ENCODE measurements around the gene FPGT.

FPGT gene

DNA sequence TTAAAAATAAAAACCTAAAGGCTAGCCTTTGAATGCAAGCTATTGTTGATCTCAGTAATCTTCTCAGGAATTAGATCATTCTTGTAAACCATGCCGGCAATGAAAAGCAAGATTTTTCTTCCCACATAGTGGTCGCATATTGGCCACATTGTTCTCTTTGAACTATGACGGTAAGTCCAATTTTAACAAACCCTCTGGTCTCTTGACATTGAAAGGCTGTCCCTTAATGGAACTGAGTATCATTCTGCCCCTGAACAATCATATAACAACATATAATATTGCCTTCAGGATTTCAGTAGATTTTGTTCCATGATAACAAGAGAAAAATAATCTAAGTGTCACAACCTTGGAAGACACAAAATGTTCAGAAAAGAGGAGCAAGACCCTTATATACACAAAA is 38.4 kb downstream of the FPGT start:
- H3K4me1 ChIP-seq (ENCODE audit: insufficient read depth, poor library complexity, severe bottlenecking): no peaks in the 10 kb centered on the region
- no peaks in the 10 kb centered on the region for H3K27me3 ChIP-seq (ENCODE audit: insufficient read depth, poor library complexity, severe bottlenecking)
- no peak for ATAC-seq (ENCODE audit: low read depth)
- TF ChIP-seq, protein P1, sequence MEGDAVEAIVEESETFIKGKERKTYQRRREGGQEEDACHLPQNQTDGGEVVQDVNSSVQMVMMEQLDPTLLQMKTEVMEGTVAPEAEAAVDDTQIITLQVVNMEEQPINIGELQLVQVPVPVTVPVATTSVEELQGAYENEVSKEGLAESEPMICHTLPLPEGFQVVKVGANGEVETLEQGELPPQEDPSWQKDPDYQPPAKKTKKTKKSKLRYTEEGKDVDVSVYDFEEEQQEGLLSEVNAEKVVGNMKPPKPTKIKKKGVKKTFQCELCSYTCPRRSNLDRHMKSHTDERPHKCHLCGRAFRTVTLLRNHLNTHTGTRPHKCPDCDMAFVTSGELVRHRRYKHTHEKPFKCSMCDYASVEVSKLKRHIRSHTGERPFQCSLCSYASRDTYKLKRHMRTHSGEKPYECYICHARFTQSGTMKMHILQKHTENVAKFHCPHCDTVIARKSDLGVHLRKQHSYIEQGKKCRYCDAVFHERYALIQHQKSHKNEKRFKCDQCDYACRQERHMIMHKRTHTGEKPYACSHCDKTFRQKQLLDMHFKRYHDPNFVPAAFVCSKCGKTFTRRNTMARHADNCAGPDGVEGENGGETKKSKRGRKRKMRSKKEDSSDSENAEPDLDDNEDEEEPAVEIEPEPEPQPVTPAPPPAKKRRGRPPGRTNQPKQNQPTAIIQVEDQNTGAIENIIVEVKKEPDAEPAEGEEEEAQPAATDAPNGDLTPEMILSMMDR (IDR thresholded peaks at IDR 0.05; ENCODE audit: poor library complexity, severe bottlenecking): no peak
- no peaks in the 10 kb centered on the region for H3K9me3 ChIP-seq (ENCODE audit: severe bottlenecking)
- no peaks in the 10 kb centered on the region for H3K36me3 ChIP-seq (ENCODE audit: low read depth)
- no peak overlapping the region for H3K4me3 ChIP-seq (ENCODE audit: severe bottlenecking)
- no peak overlapping the region for H3K27ac ChIP-seq (ENCODE audit: poor library complexity, severe bottlenecking)
- no peak for DNase-seq (ENCODE audit: low spot score)

DNA sequence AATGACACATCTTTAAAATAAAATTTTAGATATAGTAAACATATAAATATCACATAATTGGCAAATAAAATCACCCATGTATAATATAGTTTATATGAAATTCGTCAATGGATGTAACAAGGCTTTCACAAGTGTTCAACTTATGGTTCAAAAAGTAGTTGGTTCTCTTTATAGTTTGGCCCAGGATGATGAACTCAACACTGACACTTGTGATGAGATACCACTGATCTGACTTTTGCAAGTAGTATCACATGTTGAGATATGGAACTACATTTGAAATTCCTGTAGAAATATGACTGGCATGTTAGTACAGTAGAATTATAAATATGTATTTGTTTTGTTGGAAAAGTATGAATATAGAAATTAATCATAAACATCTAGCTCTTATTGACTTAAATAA is 39.0 kb downstream of the FPGT start:
- H3K9me3 ChIP-seq (ENCODE audit: severe bottlenecking): no peaks in the 10 kb centered on the region
- no peak overlapping the region for H3K4me3 ChIP-seq (ENCODE audit: severe bottlenecking)
- TF ChIP-seq, protein P1 (IDR thresholded peaks at IDR 0.05; ENCODE audit: poor library complexity, severe bottlenecking): no peak
- H3K27me3 ChIP-seq (ENCODE audit: insufficient read depth, poor library complexity, severe bottlenecking): no peaks in the 10 kb centered on the region
- H3K27ac ChIP-seq (ENCODE audit: poor library complexity, severe bottlenecking): no peak overlapping the region
- ATAC-seq (ENCODE audit: low read depth): no peak
- no peaks in the 10 kb centered on the region for H3K4me1 ChIP-seq (ENCODE audit: insufficient read depth, poor library complexity, severe bottlenecking)
- H3K36me3 ChIP-seq (ENCODE audit: low read depth): no peaks in the 10 kb centered on the region
- no peak for DNase-seq (ENCODE audit: low spot score)

DNA sequence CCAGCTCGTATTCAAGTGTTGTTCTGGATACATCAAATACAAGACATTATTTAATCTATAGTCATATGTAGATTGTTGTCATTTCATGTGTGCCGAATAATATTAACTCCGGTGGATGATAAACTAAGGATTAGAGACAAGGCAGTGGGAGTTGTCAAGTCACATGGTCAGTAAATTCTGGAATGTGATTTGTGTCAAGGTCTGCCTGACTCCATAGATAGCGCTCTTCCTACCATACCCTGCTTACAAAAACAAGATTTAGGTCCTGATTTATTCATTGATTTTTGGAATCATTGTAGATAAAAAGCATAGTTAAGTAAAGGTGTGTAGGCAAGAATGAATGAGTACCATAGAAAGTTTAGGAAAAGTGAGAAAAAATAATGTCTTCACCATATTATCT is 39.7 kb downstream of the FPGT start:
- Histone ChIP-seq H3K9me3 (ENCODE audit: severe bottlenecking) (no peaks in the 10 kb centered on the region), H3K36me3 (ENCODE audit: low read depth) (no peaks in the 10 kb centered on the region), H3K4me1 (ENCODE audit: insufficient read depth, poor library complexity, severe bottlenecking) (no peaks in the 10 kb centered on the region), H3K4me3 (ENCODE audit: severe bottlenecking) (no peak overlapping the region), H3K27me3 (ENCODE audit: insufficient read depth, poor library complexity, severe bottlenecking) (no peaks in the 10 kb centered on the region), H3K27ac (ENCODE audit: poor library complexity, severe bottlenecking) (no peak overlapping the region)
- ATAC-seq (ENCODE audit: low read depth) (no peak), DNase-seq (ENCODE audit: low spot score) (no peak)
- TF ChIP-seq, protein P1 (IDR thresholded peaks at IDR 0.05; ENCODE audit: poor library complexity, severe bottlenecking): no peak

DNA sequence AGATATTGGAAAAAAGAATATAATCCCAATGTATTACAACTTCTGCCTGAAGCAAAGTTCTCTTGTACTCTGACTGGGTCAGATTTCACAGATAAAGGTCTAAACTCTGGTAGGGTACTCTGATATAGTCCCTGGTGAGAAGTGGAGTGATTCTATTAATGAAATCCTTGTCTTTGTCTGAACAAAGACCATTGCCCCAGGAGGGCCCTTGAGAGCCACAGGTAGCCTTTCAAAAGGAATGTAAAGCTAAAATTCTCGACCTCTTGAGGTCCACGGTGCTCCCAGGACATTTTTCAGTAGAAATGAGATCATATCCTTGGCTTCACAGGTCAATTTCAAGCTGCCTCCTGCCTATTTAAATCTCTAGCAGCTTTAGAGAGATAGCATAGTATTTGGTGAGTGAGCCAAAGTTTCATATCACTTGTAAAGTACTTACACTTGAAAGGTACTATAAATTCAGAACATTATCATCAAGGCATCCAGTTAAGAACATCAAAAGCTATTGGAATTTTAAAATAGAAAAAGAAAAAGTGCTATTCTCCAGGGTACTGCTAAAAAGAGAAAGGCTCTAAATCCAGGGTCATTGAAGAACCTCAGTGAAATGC is 47.2 kb downstream of the FPGT start:
- Histone ChIP-seq H3K9me3 (ENCODE audit: severe bottlenecking) (no peaks in the 10 kb centered on the region), H3K36me3 (ENCODE audit: low read depth) (no peaks in the 10 kb centered on the region), H3K4me3 (ENCODE audit: severe bottlenecking) (no peak overlapping the region), H3K27ac (ENCODE audit: poor library complexity, severe bottlenecking) (no peak overlapping the region), H3K4me1 (ENCODE audit: insufficient read depth, poor library complexity, severe bottlenecking) (no peaks in the 10 kb centered on the region), H3K27me3 (ENCODE audit: insufficient read depth, poor library complexity, severe bottlenecking) (no peaks in the 10 kb centered on the region)
- TF ChIP-seq, protein P1 (IDR thresholded peaks at IDR 0.05; ENCODE audit: poor library complexity, severe bottlenecking): no peak
- DNase-seq (ENCODE audit: low spot score): no peak
- ATAC-seq (ENCODE audit: low read depth): no peak

DNA sequence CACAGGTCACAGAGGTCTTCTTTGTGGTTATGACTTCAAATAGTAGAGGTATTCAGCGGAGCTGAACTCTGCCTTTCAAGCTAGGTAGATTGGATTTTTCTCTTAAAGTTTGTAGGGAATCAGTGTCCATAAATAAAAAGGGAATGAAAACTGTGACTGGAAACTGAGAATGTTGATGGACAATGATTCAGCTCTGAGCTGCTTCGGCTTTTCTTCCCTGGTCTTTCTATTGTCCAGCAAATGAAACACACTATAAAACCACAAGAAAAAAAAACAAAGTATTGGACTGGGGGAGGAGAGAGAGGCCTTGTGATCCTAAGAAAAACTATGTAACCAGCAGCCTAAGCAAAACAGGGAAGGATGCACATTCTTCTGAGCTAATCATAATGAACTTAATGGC is 48.3 kb downstream of the FPGT start:
- DNase-seq (ENCODE audit: low spot score): no peak
- H3K27me3 ChIP-seq (ENCODE audit: insufficient read depth, poor library complexity, severe bottlenecking): no peaks in the 10 kb centered on the region
- H3K27ac ChIP-seq (ENCODE audit: poor library complexity, severe bottlenecking): no peak overlapping the region
- H3K4me1 ChIP-seq (ENCODE audit: insufficient read depth, poor library complexity, severe bottlenecking): no peaks in the 10 kb centered on the region
- TF ChIP-seq, protein P1 (IDR thresholded peaks at IDR 0.05; ENCODE audit: poor library complexity, severe bottlenecking): no peak
- no peaks in the 10 kb centered on the region for H3K9me3 ChIP-seq (ENCODE audit: severe bottlenecking)
- ATAC-seq (ENCODE audit: low read depth): no peak
- no peak overlapping the region for H3K4me3 ChIP-seq (ENCODE audit: severe bottlenecking)
- no peaks in the 10 kb centered on the region for H3K36me3 ChIP-seq (ENCODE audit: low read depth)

All from RWPE2 (cell line).